Measurements from ENCODE around the gene PLEKHB1.

PLEKHB1 gene

GRCh38 chr11:73632996-73633395 lies 13.4 kb upstream of the PLEKHB1 start:
- Histone ChIP-seq H3K36me3 (ENCODE audit: control insufficient read depth, insufficient read depth, low read length) (no peaks in the 10 kb centered on the region), H3K27me3 (replicated peaks; ENCODE audit: control insufficient read depth, insufficient read depth, low read length) (no peaks in the 10 kb centered on the region), H3K4me3 (replicated peaks; ENCODE audit: low read depth, low read length) (no peak overlapping the region)
- DNase-seq (ENCODE audit: extremely low read depth, insufficient read length), result no peak
- TF ChIP-seq CTCF (IDR thresholded peaks at IDR 0.05; ENCODE audit: insufficient read depth, low read length, poor library complexity, severe bottlenecking), result no peak

- H3K4me3 ChIP-seq (replicated peaks; ENCODE audit: low read depth, low read length), result no peak overlapping the region
- DNase-seq (ENCODE audit: extremely low read depth, insufficient read length), result no peak
- H3K27me3 ChIP-seq (replicated peaks; ENCODE audit: control insufficient read depth, insufficient read depth, low read length), result no peaks in the 10 kb centered on the region
- H3K36me3 ChIP-seq (ENCODE audit: control insufficient read depth, insufficient read depth, low read length), result no peaks in the 10 kb centered on the region
- TF ChIP-seq CTCF (IDR thresholded peaks at IDR 0.05; ENCODE audit: insufficient read depth, low read length, poor library complexity, severe bottlenecking), result no peak
Observed at GRCh38 chr11:73633999-73634398, 12.4 kb upstream of the PLEKHB1 start.

GRCh38 chr11:73635721-73636120 lies 10.7 kb upstream of the PLEKHB1 start:
- Histone ChIP-seq H3K4me3 (replicated peaks; ENCODE audit: low read depth, low read length) (no peak overlapping the region), H3K36me3 (ENCODE audit: control insufficient read depth, insufficient read depth, low read length) (no peaks in the 10 kb centered on the region), H3K27me3 (replicated peaks; ENCODE audit: control insufficient read depth, insufficient read depth, low read length) (no peaks in the 10 kb centered on the region)
- DNase-seq (ENCODE audit: extremely low read depth, insufficient read length), result no peak
- TF ChIP-seq CTCF (IDR thresholded peaks at IDR 0.05; ENCODE audit: insufficient read depth, low read length, poor library complexity, severe bottlenecking), result no peak

- H3K4me3 ChIP-seq (replicated peaks; ENCODE audit: low read depth, low read length), result no peak overlapping the region
- H3K27me3 ChIP-seq (replicated peaks; ENCODE audit: control insufficient read depth, insufficient read depth, low read length), result no peaks in the 10 kb centered on the region
- no peak for DNase-seq (ENCODE audit: extremely low read depth, insufficient read length)
- TF ChIP-seq CTCF (IDR thresholded peaks at IDR 0.05; ENCODE audit: insufficient read depth, low read length, poor library complexity, severe bottlenecking), result no peak
- H3K36me3 ChIP-seq (ENCODE audit: control insufficient read depth, insufficient read depth, low read length), result no peaks in the 10 kb centered on the region
Observed at GRCh38 chr11:73636249-73636648, 10.1 kb upstream of the PLEKHB1 start.

- TF ChIP-seq CTCF (IDR thresholded peaks at IDR 0.05; ENCODE audit: insufficient read depth, low read length, poor library complexity, severe bottlenecking), result no peak
- Histone ChIP-seq H3K36me3 (ENCODE audit: control insufficient read depth, insufficient read depth, low read length) (no peaks in the 10 kb centered on the region), H3K27me3 (replicated peaks; ENCODE audit: control insufficient read depth, insufficient read depth, low read length) (no peaks in the 10 kb centered on the region), H3K4me3 (replicated peaks; ENCODE audit: low read depth, low read length) (no peak overlapping the region)
- DNase-seq (ENCODE audit: extremely low read depth, insufficient read length), result no peak
Observed at GRCh38 chr11:73637012-73637411, 9.4 kb upstream of the PLEKHB1 start.

- Histone ChIP-seq H3K36me3 (ENCODE audit: control insufficient read depth, insufficient read depth, low read length) (no peaks in the 10 kb centered on the region), H3K27me3 (replicated peaks; ENCODE audit: control insufficient read depth, insufficient read depth, low read length) (no peaks in the 10 kb centered on the region), H3K4me3 (replicated peaks; ENCODE audit: low read depth, low read length) (no peak overlapping the region)
- TF ChIP-seq CTCF (IDR thresholded peaks at IDR 0.05; ENCODE audit: insufficient read depth, low read length, poor library complexity, severe bottlenecking), result no peak
- DNase-seq (ENCODE audit: extremely low read depth, insufficient read length), result no peak
Observed at GRCh38 chr11:73640592-73640991, 5.8 kb upstream of the PLEKHB1 start.

Data from GM06990 (cell line).